Measurements from ENCODE around the gene CENPT.

Gene CENPT

DNA sequence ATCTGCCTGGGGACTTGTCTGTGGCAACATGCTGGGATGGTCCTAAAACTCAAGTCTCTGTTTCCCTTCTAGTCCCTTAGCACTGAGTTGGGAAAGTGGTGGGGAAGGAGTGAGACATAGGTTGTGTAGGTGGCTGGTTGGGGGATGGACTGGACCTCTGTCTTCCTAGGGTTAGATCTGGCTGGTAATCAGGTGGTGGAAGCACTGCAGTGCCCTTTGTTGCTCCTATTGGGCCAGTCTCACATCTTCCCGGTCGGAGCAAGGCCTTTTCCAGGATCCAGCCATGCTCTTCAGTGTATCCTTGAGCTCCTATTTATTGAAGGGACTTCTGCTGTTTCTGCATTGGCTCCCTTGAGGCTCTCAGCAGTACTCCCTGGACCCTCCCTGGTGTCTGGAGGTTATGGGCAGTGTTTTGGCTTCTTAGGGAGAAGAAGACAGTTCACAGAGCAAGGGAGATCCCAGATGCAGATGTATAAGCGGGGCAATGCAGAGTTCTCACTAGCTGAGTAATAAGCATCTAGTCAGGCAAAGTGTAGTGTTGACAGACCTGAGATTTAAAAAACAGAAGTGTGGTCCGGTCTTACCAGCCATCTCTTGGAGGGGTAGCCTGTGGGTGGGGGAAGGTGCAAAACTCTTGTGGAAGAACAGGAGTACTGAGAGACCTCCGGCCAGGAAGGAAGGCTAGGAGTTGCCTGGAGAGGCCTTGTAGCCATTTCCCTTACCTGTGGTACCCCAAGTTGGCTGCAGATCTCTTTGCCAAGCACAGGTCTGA is 2.0 kb downstream of the CENPT start:
- Histone ChIP-seq H3K79me2 (ENCODE audit: insufficient read depth, low read length) (peaks cover 75% of the 10 kb centered on the region), H3K4me2 (ENCODE audit: insufficient read depth, low read length) (peak overlapping the region; percentile 79), H3K4me3 (ENCODE audit: low read depth in 1 of 2, low read length in 2 of 2) (peak overlapping the region; percentile 98 to 99; a peak in 3 of 4 replicates), H3K9me3 (ENCODE audit: insufficient read depth, low read length, severe bottlenecking) (no peaks in the 10 kb centered on the region), H3K27ac (ENCODE audit: low read length) (peak overlapping the region; percentile 86), H4K20me1 (ENCODE audit: insufficient read depth, low read length) (peaks cover 51% of the 10 kb centered on the region), H3K9ac (ENCODE audit: low read depth, low read length) (peak overlapping the region; percentile 95), H3K36me3 (ENCODE audit: insufficient read depth, low read length) (peaks cover 34% of the 10 kb centered on the region), H3K27me3 (ENCODE audit: insufficient read depth, low read length, poor library complexity) (no peaks in the 10 kb centered on the region), H2AFZ (ENCODE audit: low read depth, low read length) (peak overlapping the region; percentile 73), H3K4me1 (ENCODE audit: insufficient read depth, low read length) (peaks cover 65% of the 10 kb centered on the region)
- ATAC-seq (ENCODE audit: insufficient read depth, low read depth) (no peak), DNase-seq (no peak)
- no peak for TF ChIP-seq EZH2 (IDR thresholded peaks at IDR 0.05; ENCODE audit: borderline replicate concordance, low read depth, low read length, severe bottlenecking)
- TF ChIP-seq, protein P1, sequence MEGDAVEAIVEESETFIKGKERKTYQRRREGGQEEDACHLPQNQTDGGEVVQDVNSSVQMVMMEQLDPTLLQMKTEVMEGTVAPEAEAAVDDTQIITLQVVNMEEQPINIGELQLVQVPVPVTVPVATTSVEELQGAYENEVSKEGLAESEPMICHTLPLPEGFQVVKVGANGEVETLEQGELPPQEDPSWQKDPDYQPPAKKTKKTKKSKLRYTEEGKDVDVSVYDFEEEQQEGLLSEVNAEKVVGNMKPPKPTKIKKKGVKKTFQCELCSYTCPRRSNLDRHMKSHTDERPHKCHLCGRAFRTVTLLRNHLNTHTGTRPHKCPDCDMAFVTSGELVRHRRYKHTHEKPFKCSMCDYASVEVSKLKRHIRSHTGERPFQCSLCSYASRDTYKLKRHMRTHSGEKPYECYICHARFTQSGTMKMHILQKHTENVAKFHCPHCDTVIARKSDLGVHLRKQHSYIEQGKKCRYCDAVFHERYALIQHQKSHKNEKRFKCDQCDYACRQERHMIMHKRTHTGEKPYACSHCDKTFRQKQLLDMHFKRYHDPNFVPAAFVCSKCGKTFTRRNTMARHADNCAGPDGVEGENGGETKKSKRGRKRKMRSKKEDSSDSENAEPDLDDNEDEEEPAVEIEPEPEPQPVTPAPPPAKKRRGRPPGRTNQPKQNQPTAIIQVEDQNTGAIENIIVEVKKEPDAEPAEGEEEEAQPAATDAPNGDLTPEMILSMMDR (IDR thresholded peaks at IDR 0.05; ENCODE audit: borderline replicate concordance, extremely low read depth, low read length, poor library complexity, severe bottlenecking): no peak

DNA sequence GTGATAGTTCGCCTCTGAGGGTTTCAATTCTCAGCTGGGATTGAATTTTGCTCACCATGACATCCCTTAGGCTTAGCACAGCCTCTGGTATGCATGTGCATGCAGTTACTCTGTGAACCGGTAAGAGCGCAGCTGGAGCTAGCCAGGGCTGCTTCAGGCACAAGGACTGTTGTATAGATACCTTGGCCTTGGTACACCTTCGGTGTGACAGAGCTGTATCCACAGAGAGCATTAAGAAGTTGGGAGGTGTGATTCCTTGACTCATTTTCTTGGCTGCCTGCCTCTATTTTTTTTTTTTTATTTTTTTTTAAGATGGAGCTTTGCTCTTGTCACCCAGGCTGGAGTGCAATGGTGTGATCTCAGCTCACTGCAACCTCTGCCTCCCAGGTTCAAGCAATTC is 3.0 kb downstream of the CENPT start:
- 0 out of 2 replicates have a peak overlapping the region, but pooled peaks have one; percentile 30 for H3K27ac ChIP-seq (ENCODE audit: low read length)

DNA sequence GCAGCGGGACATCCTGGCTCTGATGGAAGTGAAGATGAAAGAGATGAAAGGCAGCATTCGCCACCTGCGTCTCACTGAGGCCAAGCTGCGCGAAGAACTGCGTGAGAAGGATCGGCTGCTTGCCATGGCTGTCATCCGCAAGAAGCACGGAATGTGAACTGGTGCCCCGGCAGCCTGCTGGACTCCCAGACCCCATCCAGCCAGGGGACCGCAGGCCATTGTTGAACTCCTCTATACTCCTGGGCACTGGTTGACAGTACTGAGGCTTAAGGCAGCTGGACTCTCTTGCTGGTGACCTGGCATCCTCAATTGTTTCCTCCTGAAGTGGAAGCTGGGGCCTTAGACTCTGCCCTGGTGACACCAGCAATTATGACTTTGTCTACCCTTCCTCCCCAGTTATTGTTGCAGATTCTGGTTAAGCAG is 4.1 kb downstream of the CENPT start:
- TF ChIP-seq, protein P1 (IDR thresholded peaks at IDR 0.05; ENCODE audit: borderline replicate concordance, extremely low read depth, low read length, poor library complexity, severe bottlenecking): no peak
- TF ChIP-seq EZH2 (IDR thresholded peaks at IDR 0.05; ENCODE audit: borderline replicate concordance, low read depth, low read length, severe bottlenecking): no peak
- H4K20me1 ChIP-seq (ENCODE audit: insufficient read depth, low read length): peaks cover 34% of the 10 kb centered on the region
- no peaks in the 10 kb centered on the region for H3K27me3 ChIP-seq (ENCODE audit: insufficient read depth, low read length, poor library complexity)
- H3K9ac ChIP-seq (ENCODE audit: low read depth, low read length): peak overlapping the region; percentile 62
- H3K36me3 ChIP-seq (ENCODE audit: insufficient read depth, low read length): peaks cover 21% of the 10 kb centered on the region
- H3K79me2 ChIP-seq (ENCODE audit: insufficient read depth, low read length): peaks cover 55% of the 10 kb centered on the region
- no peaks in the 10 kb centered on the region for H3K9me3 ChIP-seq (ENCODE audit: insufficient read depth, low read length, severe bottlenecking)
- peak overlapping the region; percentile 94 for H3K27ac ChIP-seq (ENCODE audit: low read length)
- H3K4me1 ChIP-seq (ENCODE audit: insufficient read depth, low read length): peaks cover 55% of the 10 kb centered on the region
- peak overlapping the region; percentile 89 for H2AFZ ChIP-seq (ENCODE audit: low read depth, low read length)
- ATAC-seq (ENCODE audit: insufficient read depth, low read depth) (peak; percentile 44), DNase-seq (peak; percentile 86)
- H3K4me3 ChIP-seq (ENCODE audit: low read depth in 1 of 2, low read length in 2 of 2): peak overlapping the region; percentile 27 to 71; a peak in 3 of 4 replicates
- peak overlapping the region; percentile 92 for H3K4me2 ChIP-seq (ENCODE audit: insufficient read depth, low read length)

More for the DNA sequence above, 3.0 kb downstream of the CENPT start:
- H3K4me3 ChIP-seq (ENCODE audit: low read depth in 1 of 2, low read length in 2 of 2): peak overlapping the region in 1 of 2 experiments; percentile 71; a peak in 1 of 4 replicates
- H3K9ac ChIP-seq (ENCODE audit: low read depth, low read length): peak overlapping the region; percentile 62
- peaks cover 65% of the 10 kb centered on the region for H3K4me1 ChIP-seq (ENCODE audit: insufficient read depth, low read length)
- peak overlapping the region; percentile 92 for H3K4me2 ChIP-seq (ENCODE audit: insufficient read depth, low read length)
- H4K20me1 ChIP-seq (ENCODE audit: insufficient read depth, low read length): peaks cover 44% of the 10 kb centered on the region
- H3K79me2 ChIP-seq (ENCODE audit: insufficient read depth, low read length): peaks cover 66% of the 10 kb centered on the region
- TF ChIP-seq EZH2 (IDR thresholded peaks at IDR 0.05; ENCODE audit: borderline replicate concordance, low read depth, low read length, severe bottlenecking): no peak
- TF ChIP-seq, protein P1 (IDR thresholded peaks at IDR 0.05; ENCODE audit: borderline replicate concordance, extremely low read depth, low read length, poor library complexity, severe bottlenecking): no peak
- DNase-seq (no peak), ATAC-seq (ENCODE audit: insufficient read depth, low read depth) (no peak)
- no peak overlapping the region for H2AFZ ChIP-seq (ENCODE audit: low read depth, low read length)
- peaks cover 29% of the 10 kb centered on the region for H3K36me3 ChIP-seq (ENCODE audit: insufficient read depth, low read length)
- no peaks in the 10 kb centered on the region for H3K9me3 ChIP-seq (ENCODE audit: insufficient read depth, low read length, severe bottlenecking)
- no peaks in the 10 kb centered on the region for H3K27me3 ChIP-seq (ENCODE audit: insufficient read depth, low read length, poor library complexity)
